NCI-H82 (cell line): ENCODE data around the gene PRR5.
A peak's percentile ranks its signal among the peaks of the same experiment; 100 is the strongest.

Experiments
- DNase-seq: peaks from one replicate; lab custom pipeline; 2025; lab: John Stamatoyannopoulos, UW

PRR5 gene

DNA sequence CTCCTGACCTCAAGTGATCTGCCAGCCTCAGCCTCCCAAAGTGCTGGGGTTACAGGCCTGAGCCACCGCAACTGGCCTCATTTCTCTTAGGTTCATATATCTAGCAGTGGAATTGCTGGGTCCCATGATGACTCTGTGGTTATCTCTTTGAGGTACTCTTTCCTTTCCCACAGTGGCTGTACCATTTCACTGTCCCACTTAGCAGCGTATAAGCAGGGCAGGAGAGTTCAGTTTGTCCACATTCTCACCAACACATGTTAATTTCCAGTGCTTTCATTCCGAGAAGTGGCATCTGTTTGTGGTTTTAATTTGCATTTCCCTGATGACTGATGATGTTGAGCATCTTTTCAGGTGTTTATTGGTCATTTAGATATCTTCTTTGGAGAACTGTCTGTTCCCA, 16.4 kb downstream of the PRR5 start:
- no peak for DNase-seq

DNA sequence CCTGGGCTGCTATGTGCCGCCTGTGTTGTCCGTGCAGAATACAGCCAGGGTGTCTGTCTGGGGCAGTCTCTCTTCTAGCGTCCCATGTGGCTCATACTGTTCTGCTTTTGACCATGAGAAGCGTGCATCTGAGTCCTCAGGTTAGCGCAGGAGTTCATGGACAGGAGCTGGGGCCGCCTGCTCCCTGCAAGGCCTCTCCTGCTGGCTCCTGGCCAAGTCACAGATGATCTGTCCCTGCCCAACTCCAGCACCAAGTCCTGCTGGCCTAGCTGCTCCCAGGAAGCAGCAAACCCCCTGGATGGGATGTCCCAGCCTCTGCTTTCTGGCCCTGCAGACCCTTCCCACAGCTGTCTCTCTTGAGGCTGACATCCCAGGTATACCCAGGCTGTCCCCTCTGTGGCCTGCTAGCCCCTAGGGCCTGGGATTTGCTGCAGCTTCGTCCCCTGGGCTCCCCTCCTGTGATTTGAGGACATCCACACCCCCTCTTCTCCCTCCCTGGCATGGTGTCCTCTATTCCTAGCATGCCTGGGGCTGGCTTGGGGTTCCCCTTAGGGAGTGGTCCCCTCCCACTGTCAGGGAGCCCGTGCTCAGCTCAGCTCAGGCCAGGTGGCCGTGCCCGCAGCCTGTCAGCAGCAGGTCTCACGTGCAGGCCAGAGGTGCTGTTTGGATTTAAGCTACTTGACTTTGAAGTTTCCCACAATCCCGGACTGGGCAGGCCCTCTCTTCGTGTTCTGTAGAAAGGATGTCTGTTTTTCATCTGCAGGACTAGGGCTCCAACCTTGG, 17.8 kb downstream of the PRR5 start:
- peak; percentile 75 for DNase-seq

DNA sequence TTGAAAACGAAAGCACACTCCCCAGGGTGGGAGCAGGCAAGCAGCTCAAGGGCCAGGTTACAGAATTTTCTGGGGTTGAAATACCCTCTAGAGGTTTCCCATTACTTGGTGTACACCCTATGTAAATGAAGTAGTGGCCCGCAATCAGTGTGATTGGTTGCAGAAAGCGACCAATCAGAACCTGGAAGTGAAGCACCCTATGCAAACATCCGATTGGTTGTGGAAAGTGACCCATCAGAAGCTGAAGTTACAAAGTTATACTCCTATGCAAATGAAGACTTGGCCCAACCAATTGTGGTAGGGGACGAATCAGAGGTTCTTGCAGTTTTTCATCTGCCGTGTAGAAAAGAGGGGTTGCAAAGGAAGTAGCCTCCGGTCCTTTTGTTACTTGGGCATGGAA, 19.2 kb downstream of the PRR5 start:
- peak; percentile 13 for DNase-seq

DNA sequence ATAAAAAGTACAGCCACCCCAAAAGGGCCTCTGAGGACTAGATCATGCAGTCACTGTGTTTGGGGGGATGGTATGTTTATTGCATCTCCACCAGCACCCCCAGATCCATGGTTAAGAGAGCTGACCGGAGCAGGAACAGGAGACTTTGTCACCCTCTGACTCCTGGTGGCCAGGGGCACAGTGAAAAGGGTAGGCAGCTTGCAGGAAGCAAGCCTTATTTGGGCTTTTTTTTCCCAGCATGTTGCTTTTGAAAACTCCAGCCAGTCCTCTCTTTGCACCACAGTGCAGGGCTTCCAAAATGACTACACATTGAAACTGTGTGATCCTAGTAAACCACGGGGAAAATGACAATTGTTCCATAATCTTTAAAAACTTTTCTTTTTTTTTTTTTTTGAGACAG, 20.6 kb downstream of the PRR5 start:
- no peak for DNase-seq

DNA sequence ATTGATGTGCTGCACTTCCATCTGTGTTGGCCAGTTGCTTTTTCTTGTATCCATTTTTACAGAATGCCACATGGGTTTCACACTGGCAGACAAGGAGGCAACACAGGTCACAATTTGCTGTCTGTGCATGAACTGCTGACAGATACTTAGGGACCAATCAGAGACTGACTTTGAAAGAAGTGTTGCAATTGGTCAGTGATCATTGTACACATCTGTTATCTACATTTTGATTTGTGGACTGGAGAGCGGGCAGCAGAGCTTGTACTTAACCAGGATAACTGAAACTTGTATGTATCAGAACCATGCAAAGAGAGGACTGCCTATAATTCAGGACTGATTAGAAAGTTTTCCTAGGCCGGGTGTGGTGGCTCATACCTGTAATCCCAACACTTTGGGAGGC, 21.8 kb downstream of the PRR5 start:
- DNase-seq = peak; percentile 62

DNA sequence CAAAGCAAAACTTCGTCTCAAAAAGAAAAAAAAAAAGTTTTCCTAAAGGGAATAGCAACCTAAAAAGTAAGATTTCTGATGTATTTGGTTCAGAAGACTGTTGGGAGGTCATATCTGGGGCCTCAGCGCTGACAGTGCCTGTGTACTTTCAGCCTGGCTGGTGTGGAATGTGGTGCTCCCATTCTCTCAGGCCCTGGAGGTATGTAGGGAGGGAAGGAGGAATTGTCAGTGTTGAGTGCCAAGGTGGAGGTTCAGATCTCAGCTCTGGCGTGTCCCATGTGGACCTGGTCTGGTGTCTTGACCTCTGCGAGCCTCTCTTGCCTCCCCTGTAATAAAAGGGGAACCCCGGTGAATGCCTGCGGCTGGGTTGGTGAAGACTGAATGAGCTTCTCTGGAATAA, 22.4 kb downstream of the PRR5 start:
- no peak for DNase-seq

DNA sequence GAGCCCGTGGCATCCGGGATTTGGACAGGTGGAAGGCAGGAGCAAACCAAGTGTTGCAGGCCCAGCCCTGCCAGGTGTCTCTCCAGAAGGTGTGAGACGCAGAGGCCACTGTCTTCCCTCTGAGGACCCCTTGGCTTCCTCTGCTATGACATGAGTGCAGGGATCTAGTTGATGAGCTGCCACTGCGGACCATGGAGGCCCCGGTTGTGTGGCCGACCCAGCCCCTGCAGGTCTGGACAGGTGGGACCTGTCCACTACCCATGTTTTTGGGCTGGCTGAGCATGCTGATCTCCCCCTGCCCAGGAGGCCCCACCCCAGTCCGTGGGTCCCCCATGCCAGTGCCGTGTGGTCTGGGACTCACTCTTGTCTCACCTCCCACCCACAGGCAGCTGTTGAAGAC, 22.9 kb downstream of the PRR5 start:
- DNase-seq = no peak

DNA sequence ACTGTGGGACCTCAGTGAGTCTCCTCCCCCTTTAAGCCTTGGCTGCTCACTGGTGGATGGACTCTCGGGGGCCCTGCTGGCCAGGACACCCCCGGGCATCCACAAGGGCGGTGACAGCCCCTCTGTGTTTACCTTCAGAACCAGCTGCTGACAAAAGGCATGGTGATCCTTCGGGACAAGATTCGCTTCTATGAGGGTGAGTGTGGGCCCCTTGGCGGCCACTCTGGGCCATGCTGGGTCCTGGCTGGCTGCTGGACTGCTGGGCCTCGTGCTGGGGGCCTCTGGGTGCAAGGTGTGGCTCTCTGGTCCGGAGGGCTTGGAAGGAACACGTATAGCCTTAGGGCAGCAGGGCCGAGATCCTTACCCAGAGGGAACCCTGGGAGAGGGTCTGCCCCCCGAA, 24.4 kb downstream of the PRR5 start:
- no peak for DNase-seq

DNA sequence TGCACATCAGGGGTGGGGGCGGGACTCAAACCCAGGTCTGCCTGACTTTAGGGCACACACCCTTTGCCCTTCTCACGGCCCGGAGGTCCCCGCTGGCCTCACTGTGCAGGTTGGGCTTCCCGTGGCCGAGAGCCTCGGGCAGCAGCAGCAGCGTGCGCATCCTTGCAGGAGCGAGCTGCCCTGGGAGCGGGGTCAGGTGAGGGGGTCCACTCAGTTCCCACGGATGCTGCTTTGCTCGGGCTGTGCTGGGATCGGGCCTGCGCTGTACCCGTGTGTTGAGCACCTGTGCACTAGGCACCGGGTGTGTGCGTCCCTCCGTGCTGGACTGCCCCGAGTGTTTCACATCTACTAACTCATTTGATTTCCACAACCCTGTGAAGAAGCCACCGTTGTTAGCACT, 25.1 kb downstream of the PRR5 start:
- no peak for DNase-seq

DNA sequence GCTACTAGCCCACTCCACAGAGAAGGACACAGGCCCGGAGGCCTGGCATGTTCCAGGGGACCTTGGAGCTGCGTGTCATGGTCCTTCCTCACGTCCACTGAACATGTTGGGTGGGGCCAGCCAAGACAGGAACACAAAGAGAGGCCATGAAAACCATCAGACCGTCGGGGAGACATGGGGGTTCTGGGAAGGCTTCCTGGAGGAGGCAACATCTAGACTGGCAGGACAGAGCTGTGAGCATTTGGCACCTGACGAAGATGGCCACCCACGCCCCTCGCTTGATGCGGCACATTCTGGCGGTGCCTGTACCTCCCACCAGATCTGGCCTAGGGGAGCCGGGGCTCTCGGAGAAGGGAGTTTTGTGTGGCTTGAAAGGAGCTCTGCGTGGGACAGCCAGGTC, 25.7 kb downstream of the PRR5 start:
- no peak for DNase-seq

DNA sequence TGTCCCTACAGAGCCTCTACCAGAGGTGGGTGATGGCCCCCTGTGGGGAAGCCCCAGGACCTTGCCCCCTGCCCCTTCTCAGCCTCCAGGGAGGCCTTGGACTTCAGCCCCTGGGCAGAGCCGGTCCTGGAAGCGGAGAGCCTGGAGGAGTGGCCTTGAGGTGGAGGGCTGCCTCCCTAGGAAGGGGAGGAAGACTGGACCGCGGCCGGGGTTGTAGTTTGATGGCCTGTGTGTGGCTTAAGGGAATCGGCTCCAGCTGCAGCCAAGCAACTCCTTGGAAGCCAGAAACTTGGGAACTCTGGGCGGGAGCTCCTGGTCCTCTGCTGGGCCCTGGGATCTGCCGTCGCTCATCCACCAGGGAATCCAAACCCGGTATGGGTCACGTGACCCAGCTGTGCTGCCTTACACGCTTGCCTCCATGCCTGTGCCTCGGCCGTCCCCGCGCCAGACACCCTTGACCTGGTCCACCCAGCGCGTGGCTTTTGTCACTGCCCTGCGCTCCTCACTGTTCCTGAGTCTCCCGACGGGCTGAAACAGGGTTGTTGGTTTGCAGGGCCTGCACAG, 26.8 kb downstream of the PRR5 start:
- no peak for DNase-seq

DNA sequence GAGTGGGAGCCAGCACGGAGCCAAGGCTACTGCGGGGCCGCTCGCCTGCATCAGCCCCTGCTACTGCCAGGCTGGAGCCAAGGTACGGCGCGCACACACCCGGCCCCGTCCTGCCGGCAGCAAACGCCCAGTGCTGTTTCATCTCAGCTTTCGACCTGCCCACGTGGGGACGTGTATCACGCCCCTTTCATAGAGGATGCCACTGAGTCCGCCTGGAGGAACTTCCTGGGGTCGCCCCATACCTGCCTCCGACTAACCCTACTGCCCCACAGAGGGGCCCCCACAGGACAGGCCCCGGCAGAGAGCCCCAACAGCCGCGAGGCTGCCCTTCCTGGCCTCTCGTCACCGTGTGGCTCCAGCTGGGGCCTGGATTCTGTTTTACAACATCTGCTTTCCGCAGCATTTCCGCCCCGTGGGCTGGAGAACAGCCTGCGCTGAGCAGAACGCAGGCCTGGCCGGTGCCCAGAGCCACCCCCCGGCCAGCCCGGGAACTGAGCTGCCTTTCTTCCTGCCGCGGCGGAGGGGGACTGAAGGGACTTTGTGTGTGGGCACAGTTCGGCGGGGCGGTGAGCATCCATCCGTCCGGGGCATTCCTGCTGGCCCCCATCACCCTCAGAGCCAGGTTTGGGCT, 27.5 kb downstream of the PRR5 start:
- no peak for DNase-seq

DNA sequence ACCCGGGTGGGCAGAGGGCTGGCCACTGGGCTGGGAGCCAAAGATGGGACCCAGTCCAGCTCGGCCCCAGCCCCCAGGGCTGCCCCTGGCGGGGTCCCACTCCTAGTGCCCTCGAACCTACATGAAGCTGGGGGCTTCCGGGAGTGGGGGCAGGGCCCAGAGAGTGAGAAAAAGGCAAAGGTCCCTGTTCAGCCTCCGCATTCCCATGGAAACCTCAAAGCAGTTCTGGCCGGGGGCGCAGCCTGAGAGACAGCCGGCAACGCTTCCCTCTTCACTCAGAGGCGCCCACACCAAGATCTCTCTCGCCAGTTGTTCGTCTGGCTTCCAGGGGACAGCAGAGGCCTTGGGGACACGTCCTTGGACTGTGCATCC, 28.0 kb downstream of the PRR5 start:
- no peak for DNase-seq

DNA sequence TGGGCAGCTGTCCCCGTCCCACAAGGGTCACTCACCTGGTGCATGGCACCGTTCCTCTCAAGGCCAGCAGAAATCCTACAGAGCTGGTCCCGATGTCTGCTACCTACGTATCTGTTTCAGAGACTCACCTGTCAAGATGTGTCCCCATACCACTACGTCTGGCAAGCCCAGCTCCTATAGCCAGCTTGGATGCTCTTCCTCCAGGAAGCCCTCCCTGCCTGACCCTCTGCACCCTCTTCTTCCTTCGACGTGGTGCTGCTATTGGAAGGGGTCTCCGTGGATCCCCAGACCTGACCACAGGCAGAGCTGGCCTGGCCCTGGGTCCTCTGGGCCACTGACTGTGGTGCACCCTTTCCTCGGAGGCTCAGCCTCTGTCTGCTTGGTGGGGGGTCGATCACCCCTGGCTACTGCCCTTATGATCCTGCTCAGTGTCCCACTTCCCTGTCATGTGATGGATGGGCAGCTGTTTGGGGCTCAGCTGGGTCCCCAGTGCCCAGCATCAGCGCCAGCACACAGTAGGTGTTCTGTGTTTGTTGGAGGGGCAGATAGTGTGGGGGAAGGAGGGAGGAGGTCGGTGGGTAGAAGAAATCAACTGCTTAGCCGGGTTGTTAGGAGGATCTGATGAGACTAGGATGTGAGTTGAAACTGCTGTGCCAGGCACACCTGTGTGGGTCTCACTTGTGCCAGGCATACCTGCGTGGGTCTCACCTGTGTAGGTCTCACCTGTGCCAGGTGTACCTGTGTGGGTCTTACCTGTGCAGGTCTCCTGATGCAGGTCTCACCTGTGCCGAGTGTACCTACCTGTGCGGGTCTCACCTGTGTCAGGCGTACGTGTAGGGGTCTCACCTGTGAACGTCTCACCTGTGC, 28.7 kb downstream of the PRR5 start:
- DNase-seq = no peak

DNA sequence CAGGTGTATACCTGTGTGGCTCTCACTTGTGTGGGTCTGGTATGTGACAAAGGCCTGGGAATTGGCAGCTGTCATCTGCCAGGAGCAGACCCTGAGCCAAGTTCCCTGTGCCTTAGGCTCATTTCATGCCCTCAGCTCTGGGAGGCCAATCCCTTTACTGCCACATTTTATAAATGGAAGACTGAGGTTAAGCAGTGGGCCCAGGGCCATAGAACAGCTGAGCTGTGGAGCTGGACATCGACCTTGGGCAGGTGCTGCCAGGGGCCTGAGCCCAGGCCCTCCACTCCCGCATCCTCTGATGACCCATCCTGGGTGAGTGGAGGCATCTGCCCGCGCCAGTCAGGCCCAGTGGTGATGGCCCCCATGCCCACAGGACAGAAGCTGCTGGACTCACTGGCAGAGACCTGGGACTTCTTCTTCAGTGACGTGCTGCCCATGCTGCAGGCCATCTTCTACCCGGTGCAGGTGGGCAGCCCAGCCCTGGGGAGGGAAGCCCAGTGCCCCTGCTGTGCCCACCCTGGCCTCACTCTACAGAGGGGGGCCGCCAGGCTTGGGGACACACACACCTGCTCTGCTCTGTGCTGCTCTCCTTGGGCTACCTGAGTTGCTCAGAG, 29.5 kb downstream of the PRR5 start:
- DNase-seq = no peak

DNA sequence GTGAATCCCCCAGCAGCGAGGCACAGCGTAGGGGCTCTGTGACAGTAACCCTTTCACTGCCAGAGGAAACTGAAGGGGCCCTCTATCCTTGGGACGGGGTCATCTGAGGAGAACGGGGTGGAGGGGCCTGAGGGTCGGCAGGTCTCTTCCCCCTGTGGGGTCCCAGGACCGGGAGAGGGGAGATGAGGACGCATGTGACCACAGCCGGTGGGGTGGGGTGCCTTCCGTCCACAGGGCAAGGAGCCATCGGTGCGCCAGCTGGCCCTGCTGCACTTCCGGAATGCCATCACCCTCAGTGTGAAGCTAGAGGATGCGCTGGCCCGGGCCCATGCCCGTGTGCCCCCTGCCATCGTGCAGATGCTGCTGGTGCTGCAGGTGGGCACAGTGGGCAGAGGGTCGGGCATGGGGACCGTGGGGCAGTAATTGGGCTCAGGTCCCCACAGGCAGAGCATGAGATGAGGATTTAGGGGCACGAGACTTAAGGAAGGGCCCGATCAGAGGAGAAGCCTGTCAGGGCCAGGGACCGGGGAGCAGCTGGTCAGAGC, 30.1 kb downstream of the PRR5 start:
- no peak for DNase-seq

DNA sequence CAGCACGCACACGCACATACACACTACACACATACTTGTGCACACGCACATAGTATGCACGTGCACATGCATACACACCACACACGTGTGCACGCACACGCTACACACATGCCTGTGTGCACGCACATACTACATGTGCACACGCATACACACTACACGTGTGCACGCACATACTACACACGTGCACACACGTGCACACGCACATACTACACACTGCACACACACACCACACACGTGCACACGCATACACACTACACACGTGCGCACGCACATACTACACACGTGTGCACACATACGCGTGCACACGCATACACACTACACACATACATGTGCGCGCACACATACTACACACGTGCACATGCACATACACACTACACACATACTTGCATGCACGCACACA, 30.7 kb downstream of the PRR5 start:
- no peak for DNase-seq

DNA sequence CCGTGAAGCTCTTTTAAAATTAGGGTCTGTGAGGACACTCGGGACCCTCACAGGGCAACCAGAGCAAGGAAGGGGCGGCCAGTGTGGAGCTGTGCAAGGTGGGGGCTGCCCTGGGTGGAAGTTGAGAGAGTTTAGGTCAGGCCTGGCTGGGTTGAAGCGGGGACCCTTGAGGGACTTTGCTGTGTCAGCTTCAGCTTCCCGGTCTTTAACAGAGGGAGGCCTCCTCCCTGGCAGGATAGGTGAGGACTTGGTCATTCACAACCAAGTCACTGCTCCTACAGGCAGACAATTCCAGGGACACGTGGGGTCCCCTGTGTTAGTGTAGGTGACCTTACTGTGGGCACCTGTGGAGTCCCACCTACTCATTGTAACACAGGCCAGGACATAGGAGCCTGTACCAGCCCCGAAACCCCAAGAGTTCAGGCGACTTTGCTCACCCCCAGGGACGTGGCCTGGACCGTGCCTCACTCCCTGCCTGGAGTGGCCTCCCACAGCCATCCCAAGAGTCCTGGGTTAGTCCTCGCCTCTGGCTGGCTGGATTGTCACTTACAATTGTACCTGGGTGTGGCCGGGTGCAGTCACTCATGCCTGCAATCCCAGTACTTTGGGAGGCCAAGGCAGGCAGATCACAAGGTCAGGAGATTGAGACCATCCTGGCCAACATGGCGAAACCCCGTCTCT, 31.6 kb downstream of the PRR5 start:
- DNase-seq = no peak

DNA sequence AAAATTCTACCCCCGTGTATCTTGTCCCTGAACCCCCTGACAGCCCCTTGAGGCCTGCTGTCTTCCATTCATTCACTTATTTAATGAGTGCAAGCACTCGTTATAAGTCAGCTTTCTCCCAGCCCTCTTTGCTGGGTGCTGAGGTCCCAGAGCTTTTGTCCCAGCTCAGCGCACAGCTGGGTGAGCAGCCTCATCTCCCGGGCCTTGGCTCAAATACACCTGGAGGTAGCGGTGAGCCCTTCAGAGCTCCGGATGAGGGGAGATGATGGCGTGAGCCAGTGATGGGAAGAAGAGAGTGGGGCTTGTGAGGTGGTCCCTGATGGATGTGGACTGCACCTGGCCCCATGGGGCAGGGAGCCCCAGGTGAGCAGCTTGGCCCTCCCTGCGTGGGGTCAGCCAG, 32.3 kb downstream of the PRR5 start:
- no peak for DNase-seq

DNA sequence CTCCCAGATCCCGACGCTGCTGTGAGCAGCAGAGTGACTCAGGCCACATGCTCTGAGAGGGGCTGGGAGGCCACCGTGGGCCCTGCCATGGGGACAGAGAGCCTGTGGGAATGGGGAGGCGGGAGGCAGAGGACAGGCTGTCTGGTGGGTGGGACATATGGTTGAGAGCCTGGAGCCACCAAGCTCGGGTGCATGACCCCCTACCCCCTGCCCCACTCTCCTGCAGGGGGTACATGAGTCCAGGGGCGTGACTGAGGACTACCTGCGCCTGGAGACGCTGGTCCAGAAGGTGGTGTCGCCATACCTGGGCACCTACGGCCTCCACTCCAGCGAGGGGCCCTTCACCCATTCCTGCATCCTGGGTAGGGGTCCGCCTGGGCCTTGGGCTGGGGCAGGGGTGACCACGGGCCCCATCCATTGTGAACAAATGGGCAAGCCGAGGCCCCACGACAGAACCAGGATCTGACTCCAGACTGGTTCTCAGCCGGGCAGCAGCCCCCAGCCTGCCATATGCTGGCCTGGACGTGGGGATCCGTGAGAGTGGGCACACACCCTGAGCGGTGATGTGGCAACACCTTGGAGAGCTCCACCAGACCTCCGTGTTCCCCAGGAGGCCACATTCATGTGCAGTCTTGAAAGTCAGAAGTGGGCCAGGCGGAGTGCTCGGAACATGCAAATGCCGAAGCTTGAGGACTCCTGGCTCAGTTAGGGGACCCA, 33.0 kb downstream of the PRR5 start:
- DNase-seq = no peak
